Measurements from ENCODE around the gene ARG2.

DNA sequence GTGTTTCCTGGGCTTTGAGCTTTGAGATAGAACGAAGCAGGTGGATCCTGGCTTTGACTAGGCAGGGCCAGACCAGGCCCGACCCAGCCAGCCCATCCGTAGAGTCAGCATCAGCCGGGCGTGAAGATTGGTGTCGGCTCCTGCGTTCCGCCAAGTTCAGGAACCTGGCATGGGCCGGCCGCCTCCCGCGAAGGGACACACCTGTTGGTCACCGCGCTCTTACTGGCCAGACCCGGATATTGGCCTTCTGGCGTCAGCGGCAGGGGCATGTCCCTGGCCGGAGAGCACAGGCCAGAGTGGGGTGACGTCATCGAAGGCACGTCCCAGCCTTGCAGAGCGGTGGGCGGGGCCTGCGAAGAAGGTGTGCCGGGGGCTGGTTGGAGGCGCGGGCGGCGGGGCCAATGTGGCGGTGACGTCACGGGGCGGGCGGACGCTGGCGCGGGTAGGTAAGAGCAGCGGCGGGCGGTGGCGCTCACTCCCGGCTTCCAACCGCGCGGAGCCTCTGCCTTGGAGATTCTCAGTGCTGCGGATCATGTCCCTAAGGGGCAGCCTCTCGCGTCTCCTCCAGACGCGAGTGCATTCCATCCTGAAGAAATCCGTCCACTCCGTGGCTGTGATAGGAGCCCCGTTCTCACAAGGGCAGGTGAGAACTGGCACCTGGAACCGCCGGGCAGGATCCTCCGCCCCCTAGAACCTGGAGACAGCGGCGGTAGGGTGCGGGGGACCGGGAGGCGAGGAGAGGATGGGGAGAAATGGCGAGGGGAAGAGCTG lies at the start of gene ARG2:
- TF ChIP-seq EZH2 (IDR thresholded peaks at IDR 0.05; ENCODE audit: insufficient read depth, poor library complexity, severe bottlenecking): no peak
- TF ChIP-seq EZH2phosphoT487 (IDR thresholded peaks at IDR 0.05; ENCODE audit: insufficient read depth, low read depth): no peak
